ENCODE measurements around the gene COQ10B. TPM values are rescaled to one million over a fixed set of nuclear protein-coding genes. Genes with fewer than 3 reads are reported as not detected.
A peak's percentile ranks its signal among the peaks of the same experiment; 100 is the strongest.

COQ10B gene
- polyA plus RNA-seq, 2 of the 4 experiments (the other 2 are of a cell fraction), result 6.1 to 24.3 TPM

- TF ChIP-seq, protein P1, sequence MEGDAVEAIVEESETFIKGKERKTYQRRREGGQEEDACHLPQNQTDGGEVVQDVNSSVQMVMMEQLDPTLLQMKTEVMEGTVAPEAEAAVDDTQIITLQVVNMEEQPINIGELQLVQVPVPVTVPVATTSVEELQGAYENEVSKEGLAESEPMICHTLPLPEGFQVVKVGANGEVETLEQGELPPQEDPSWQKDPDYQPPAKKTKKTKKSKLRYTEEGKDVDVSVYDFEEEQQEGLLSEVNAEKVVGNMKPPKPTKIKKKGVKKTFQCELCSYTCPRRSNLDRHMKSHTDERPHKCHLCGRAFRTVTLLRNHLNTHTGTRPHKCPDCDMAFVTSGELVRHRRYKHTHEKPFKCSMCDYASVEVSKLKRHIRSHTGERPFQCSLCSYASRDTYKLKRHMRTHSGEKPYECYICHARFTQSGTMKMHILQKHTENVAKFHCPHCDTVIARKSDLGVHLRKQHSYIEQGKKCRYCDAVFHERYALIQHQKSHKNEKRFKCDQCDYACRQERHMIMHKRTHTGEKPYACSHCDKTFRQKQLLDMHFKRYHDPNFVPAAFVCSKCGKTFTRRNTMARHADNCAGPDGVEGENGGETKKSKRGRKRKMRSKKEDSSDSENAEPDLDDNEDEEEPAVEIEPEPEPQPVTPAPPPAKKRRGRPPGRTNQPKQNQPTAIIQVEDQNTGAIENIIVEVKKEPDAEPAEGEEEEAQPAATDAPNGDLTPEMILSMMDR (IDR thresholded peaks at IDR 0.05), result no peak
- TF ChIP-seq MYC (IDR thresholded peaks at IDR 0.05; ENCODE audit: borderline replicate concordance, low read length), result no peak
These were observed 48.8 kb downstream of the COQ10B start (continued) for GRCh38 chr2:197502201-197502600.

DNA sequence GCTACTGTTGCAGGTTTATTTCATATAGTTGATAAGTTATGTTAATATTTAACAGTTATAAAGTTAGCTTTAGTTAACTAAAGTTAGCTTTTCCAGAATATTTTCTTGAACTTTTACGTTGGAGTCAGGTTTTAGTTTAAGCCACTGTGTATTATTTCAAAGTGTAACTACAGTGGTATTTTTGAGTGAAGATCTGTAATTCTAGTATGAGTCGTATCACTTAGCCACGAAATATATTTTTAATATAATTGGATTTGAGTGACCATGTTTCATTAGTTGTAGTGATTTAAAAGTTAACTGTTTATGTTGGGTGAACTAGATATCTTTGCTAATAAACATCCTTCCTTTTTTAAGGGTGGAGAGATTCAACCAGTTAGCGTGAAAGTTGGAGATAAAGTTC is 49.3 kb downstream of the COQ10B start:
- no peak overlapping the region; a peak in 1 of 6 replicates for H3K27ac ChIP-seq
- POLR2A ChIA-PET, result no interaction called here
- TF ChIP-seq HOXB5 (CRISPR knock-in tag; IDR thresholded peaks at IDR 0.05) (no peak), POLR2A (IDR thresholded peaks at IDR 0.05; ENCODE audit: low read length) (no peak), RNF2 (IDR thresholded peaks at IDR 0.05; ENCODE audit: borderline replicate concordance, low read depth) (no peak), KDM5A (IDR thresholded peaks at IDR 0.05) (no peak), BHLHE40 (IDR thresholded peaks at IDR 0.05; ENCODE audit: low read depth, low read length) (no peak), NFE2L2 (conservative IDR thresholded peaks at IDR 0.05; ENCODE audit: low read length) (no peak), ZFP36 (IDR thresholded peaks at IDR 0.05; ENCODE audit: borderline replicate concordance, partially characterized antibody) (no peak), GATA3 (IDR thresholded peaks at IDR 0.05; ENCODE audit: borderline replicate concordance) (no peak), MAZ (IDR thresholded peaks at IDR 0.05; ENCODE audit: borderline replicate concordance, low read depth, low read length) (no peak), HEYL (CRISPR knock-in tag; IDR thresholded peaks at IDR 0.05) (no peak)
- FAIRE-seq (no peak), DNase-seq (ENCODE audit: low read depth in 1 of 2, low spot score in 1 of 2) (no peak), ATAC-seq (no peak)
- peaks cover 20% of the 10 kb centered on the region for H3K4me1 ChIP-seq
- CTCF ChIA-PET, result no interaction called here
- H3K9me3 ChIP-seq, result no peaks in the 10 kb centered on the region
- H3K4me3 ChIP-seq, result peak overlapping the region; percentile 86
- 57% methylated on average over 4 of the region's 4 CpGs for WGBS (ENCODE audit: missing lambda C conversion rate)
- H3K4me2 ChIP-seq, result peak overlapping the region; percentile 78

DNA sequence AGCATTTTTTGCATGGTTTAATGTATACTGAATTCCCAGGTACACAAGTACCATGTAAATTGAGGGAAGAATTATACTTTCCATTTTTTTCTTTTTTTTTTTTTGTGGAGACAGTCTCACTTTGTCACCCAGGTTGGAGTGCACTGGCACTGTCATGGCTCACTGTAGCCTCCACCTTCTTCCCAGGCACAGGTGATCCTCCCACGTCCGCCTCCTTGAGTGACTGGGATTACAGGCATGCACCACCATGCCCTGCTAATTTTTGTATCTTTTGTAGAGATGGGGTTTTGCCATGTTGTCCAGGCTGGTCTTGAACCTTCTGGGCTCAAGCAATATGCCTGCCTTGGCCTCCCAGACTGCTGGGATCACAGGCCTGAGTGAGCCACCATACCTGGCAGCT is 50.6 kb downstream of the COQ10B start:
- DNase-seq (ENCODE audit: low read depth in 1 of 2, low spot score in 1 of 2) (no peak), FAIRE-seq (no peak), ATAC-seq (no peak)
- H3K9me3 ChIP-seq, result no peaks in the 10 kb centered on the region
- 100% methylated on average over 2 of the region's 2 CpGs for WGBS (ENCODE audit: missing lambda C conversion rate)
- peaks cover 18% of the 10 kb centered on the region; the same call in 2 of the 3 replicates for H3K4me1 ChIP-seq
- TF ChIP-seq CBX2 (IDR thresholded peaks at IDR 0.05; ENCODE audit: borderline replicate concordance, low read depth), result no peak
- no peak for TF ChIP-seq FOSL2 (IDR thresholded peaks at IDR 0.05)
- TF ChIP-seq FOSL2 (CRISPR knock-in tag; IDR thresholded peaks at IDR 0.05), result no peak
- TF ChIP-seq ESRRA (IDR thresholded peaks at IDR 0.05; ENCODE audit: borderline replicate concordance, low read length), result no peak
- TF ChIP-seq HES2 (IDR thresholded peaks at IDR 0.05), result no peak
- CTCF ChIA-PET, result interaction anchor here (1.5 kb wide), 1 partner anchor 9 kb away, joined by 6 read pairs; no protein-coding TSS in a partner anchor
- H3K4me3 ChIP-seq, result no peak overlapping the region
- no peak overlapping the region for H3K27ac ChIP-seq
- no peak overlapping the region for H3K4me2 ChIP-seq
- POLR2A ChIA-PET, result no interaction called here

DNA sequence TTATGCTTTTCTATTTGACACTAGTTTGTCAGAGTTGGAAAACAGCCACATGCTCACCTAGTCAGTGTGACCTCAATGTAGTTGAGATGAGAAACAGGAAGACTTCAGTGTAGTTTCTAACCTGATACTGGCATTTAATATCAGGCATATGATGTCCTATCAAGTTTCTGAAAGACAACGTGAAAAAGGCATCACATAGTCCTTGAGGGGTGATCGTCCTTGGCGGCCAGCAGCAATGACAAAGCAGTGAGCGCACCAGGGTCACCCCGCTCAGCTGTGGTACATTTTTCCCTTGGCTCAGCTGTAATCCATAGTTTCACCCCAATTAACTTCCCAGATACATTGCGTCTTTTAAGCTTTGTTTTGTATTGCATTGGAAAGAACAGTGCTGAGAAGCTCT is 51.2 kb downstream of the COQ10B start:
- Histone ChIP-seq H3K4me1 (peaks cover 18% of the 10 kb centered on the region; the same call in 2 of the 3 replicates), H3K4me3 (no peak overlapping the region), H3K4me2 (no peak overlapping the region), H3K9me3 (no peaks in the 10 kb centered on the region), H3K27ac (no peak overlapping the region)
- WGBS (ENCODE audit: missing lambda C conversion rate), result 88% methylated on average over 6 of the region's 6 CpGs
- CTCF ChIA-PET, result interaction anchor here (1.5 kb wide), 1 partner anchor 9 kb away, joined by 6 read pairs; no protein-coding TSS in a partner anchor
- DNase-seq (ENCODE audit: low read depth in 1 of 2, low spot score in 1 of 2) (no peak), ATAC-seq (no peak), FAIRE-seq (no peak)
- TF ChIP-seq NPAS2 (CRISPR knock-in tag; IDR thresholded peaks at IDR 0.05; ENCODE audit: borderline replicate concordance) (no peak), MYC (IDR thresholded peaks at IDR 0.05; ENCODE audit: borderline replicate concordance, low read length) (no peak), JUNB (IDR thresholded peaks at IDR 0.05) (no peak), CBX8 (IDR thresholded peaks at IDR 0.05) (no peak), POLR2AphosphoS2 (conservative IDR thresholded peaks at IDR 0.05; ENCODE audit: low read length) (no peak), HOXB13 (CRISPR knock-in tag; IDR thresholded peaks at IDR 0.05; ENCODE audit: low read depth) (no peak), BHLHE40 (IDR thresholded peaks at IDR 0.05; ENCODE audit: low read depth, low read length) (no peak), FOSB (CRISPR knock-in tag; IDR thresholded peaks at IDR 0.05) (no peak), EHMT2 (IDR thresholded peaks at IDR 0.05; ENCODE audit: low read depth) (no peak), PHF8 (IDR thresholded peaks at IDR 0.05; ENCODE audit: borderline replicate concordance, low read depth) (no peak), HDAC2 (IDR thresholded peaks at IDR 0.05) (no peak), CBX2 (IDR thresholded peaks at IDR 0.05; ENCODE audit: borderline replicate concordance, low read depth) (no peak), GATA3 (IDR thresholded peaks at IDR 0.05; ENCODE audit: borderline replicate concordance) (no peak), KDM1A (IDR thresholded peaks at IDR 0.05; ENCODE audit: low read depth) (no peak), FOSL2 (IDR thresholded peaks at IDR 0.05) (no peak), FOSL2 (CRISPR knock-in tag; IDR thresholded peaks at IDR 0.05) (no peak), JUN (IDR thresholded peaks at IDR 0.05) (no peak)
- TF ChIP-seq, protein P2, sequence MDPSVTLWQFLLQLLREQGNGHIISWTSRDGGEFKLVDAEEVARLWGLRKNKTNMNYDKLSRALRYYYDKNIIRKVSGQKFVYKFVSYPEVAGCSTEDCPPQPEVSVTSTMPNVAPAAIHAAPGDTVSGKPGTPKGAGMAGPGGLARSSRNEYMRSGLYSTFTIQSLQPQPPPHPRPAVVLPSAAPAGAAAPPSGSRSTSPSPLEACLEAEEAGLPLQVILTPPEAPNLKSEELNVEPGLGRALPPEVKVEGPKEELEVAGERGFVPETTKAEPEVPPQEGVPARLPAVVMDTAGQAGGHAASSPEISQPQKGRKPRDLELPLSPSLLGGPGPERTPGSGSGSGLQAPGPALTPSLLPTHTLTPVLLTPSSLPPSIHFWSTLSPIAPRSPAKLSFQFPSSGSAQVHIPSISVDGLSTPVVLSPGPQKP (IDR thresholded peaks at IDR 0.05; ENCODE audit: low read depth, low read length), result no peak
- POLR2A ChIA-PET, result no interaction called here
